Fibroblast of gingiva (primary cell): ENCODE results near the gene SULT1C3.

Source experiments
- DNase-seq: peaks from one replicate; pipeline ENCODE4 v3.0.0-alpha.2; 2011; ENCODE audit warnings: low read depth

Gene SULT1C3

GRCh38 chr2:108304975-108305374, 65.2 kb downstream of the SULT1C3 start:
- no peak for DNase-seq

- no peak for DNase-seq
Measured at GRCh38 chr2:108305901-108306300, 66.1 kb downstream of the SULT1C3 start.

- DNase-seq: no peak
Measured at GRCh38 chr2:108309903-108310302, 70.1 kb downstream of the SULT1C3 start.
